ENCODE data around the gene ADAD2.

DNA sequence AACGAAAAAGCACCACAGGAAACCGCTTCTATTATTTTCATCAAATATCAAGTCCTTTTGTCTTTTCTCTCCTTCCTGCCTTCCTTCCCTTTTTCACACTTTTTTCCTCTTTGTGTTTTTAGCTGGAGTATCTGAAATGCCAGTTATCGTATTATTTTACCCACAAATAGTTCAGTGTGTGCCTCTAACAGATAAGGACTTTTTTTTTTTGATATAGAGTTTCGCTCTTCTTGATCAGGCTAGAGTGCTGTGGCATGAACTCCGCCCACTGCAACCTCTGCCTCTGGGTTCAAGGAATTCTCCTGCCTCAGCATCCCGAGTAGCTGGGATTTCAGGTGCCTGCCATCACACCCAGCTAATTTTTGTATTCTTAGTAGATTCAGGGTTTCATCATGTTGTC, 35.2 kb upstream of the ADAD2 start:
- no peak for TF ChIP-seq POLR2A (IDR thresholded peaks at IDR 0.05)
- TF ChIP-seq, protein P1, sequence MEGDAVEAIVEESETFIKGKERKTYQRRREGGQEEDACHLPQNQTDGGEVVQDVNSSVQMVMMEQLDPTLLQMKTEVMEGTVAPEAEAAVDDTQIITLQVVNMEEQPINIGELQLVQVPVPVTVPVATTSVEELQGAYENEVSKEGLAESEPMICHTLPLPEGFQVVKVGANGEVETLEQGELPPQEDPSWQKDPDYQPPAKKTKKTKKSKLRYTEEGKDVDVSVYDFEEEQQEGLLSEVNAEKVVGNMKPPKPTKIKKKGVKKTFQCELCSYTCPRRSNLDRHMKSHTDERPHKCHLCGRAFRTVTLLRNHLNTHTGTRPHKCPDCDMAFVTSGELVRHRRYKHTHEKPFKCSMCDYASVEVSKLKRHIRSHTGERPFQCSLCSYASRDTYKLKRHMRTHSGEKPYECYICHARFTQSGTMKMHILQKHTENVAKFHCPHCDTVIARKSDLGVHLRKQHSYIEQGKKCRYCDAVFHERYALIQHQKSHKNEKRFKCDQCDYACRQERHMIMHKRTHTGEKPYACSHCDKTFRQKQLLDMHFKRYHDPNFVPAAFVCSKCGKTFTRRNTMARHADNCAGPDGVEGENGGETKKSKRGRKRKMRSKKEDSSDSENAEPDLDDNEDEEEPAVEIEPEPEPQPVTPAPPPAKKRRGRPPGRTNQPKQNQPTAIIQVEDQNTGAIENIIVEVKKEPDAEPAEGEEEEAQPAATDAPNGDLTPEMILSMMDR (IDR thresholded peaks at IDR 0.05 in 4 of 5, conservative IDR thresholded peaks at IDR 0.05 in 1 of 5): no peak

Data from gastrocnemius medialis (tissue), 4 donors.